ENCODE data around the gene SOCS2. TPM values are rescaled to one million over a fixed set of nuclear protein-coding genes. Genes with fewer than 3 reads are reported as not detected.

SOCS2 gene
- total RNA-seq, 1 donor from 2014 or later, result 23.8 TPM

- no peaks in the 10 kb centered on the region for H3K36me3 ChIP-seq
- H3K4me3 ChIP-seq, result no peak overlapping the region
- DNase-seq (no peak), ATAC-seq (no peak)
- intact Hi-C loops (cut with DNase I), result no loop called here
- H3K4me1 ChIP-seq, result peaks cover 2% of the 10 kb centered on the region
- H3K27ac ChIP-seq, result no peak overlapping the region
- TF ChIP-seq CTCF (IDR thresholded peaks at IDR 0.05), result no peak
- H3K27me3 ChIP-seq, result no peaks in the 10 kb centered on the region
- no peaks in the 10 kb centered on the region for H3K9me3 ChIP-seq
These were observed 26.7 kb downstream of the SOCS2 start for GRCh38 chr12:93599192-93599591.

- ATAC-seq, result no peak
- no peak overlapping the region for H3K27ac ChIP-seq
- H3K27me3 ChIP-seq, result no peaks in the 10 kb centered on the region
- H3K4me1 ChIP-seq, result peaks cover 2% of the 10 kb centered on the region
- intact Hi-C loops (cut with DNase I), result no loop called here
- TF ChIP-seq CTCF (IDR thresholded peaks at IDR 0.05), result no peak
- H3K36me3 ChIP-seq, result no peaks in the 10 kb centered on the region
- no peak for DNase-seq
- no peaks in the 10 kb centered on the region for H3K9me3 ChIP-seq
- no peak overlapping the region for H3K4me3 ChIP-seq
These were observed 29.1 kb downstream of the SOCS2 start for GRCh38 chr12:93601591-93601990.

GRCh38 chr12:93602897-93603668, 30.6 kb downstream of the SOCS2 start:
- H3K27ac ChIP-seq, result peak overlapping the region; percentile 19
- DNase-seq (no peak), ATAC-seq (peak; percentile 51)
- H3K4me3 ChIP-seq, result no peak overlapping the region
- no peaks in the 10 kb centered on the region for H3K9me3 ChIP-seq
- peaks cover 2% of the 10 kb centered on the region for H3K4me1 ChIP-seq
- H3K36me3 ChIP-seq, result no peaks in the 10 kb centered on the region
- H3K27me3 ChIP-seq, result no peaks in the 10 kb centered on the region
- intact Hi-C loops (cut with DNase I), result no loop called here
- TF ChIP-seq CTCF (IDR thresholded peaks at IDR 0.05), result no peak

GRCh38 chr12:93603762-93604161, 31.3 kb downstream of the SOCS2 start:
- TF ChIP-seq CTCF (IDR thresholded peaks at IDR 0.05), result no peak
- Histone ChIP-seq H3K27ac (peak overlapping the region; percentile 19), H3K27me3 (no peaks in the 10 kb centered on the region), H3K36me3 (no peaks in the 10 kb centered on the region), H3K4me1 (peaks cover 2% of the 10 kb centered on the region), H3K9me3 (no peaks in the 10 kb centered on the region), H3K4me3 (no peak overlapping the region)
- intact Hi-C loops (cut with DNase I), result no loop called here
- ATAC-seq (no peak), DNase-seq (no peak)

GRCh38 chr12:93608313-93608712, 35.8 kb downstream of the SOCS2 start:
- peaks cover 2% of the 10 kb centered on the region for H3K4me1 ChIP-seq
- no peaks in the 10 kb centered on the region for H3K36me3 ChIP-seq
- no peak overlapping the region for H3K4me3 ChIP-seq
- ATAC-seq (no peak), DNase-seq (no peak)
- H3K9me3 ChIP-seq, result no peaks in the 10 kb centered on the region
- H3K27me3 ChIP-seq, result no peaks in the 10 kb centered on the region
- intact Hi-C loops (cut with DNase I), result no loop called here
- TF ChIP-seq CTCF (IDR thresholded peaks at IDR 0.05), result no peak
- no peak overlapping the region for H3K27ac ChIP-seq

Data from upper lobe of right lung (tissue), 1 donor.